HEK293T (cell line): ENCODE data around the gene TM7SF2.

ENCODE experiments used
- CTCF ChIA-PET: fragments of 350-600 bp; formaldehyde crosslinking; extraction: SDS; loops from one replicate; lab custom pipeline; 2021; ENCODE audit warnings: antibody characterized with exemption, inconsistent platforms; lab: Yijun Ruan, JAX
- POLR2A ChIA-PET: fragments of 350-600 bp; formaldehyde crosslinking; extraction: SDS; loops from one replicate; lab custom pipeline; 2020; ENCODE audit warnings: antibody characterized with exemption, inconsistent platforms; lab: Yijun Ruan, JAX
- DNase-seq: peaks from one replicate; pipeline ENCODE4 v3.0.0; 2012; ENCODE audit warnings: mixed read lengths; ENCODE audit errors: extremely low spot score
- ARNT ChIP-seq: fragments of 450-650 bp; IDR thresholded peaks from 2 replicates; pipeline ENCODE4 v1.6.1; 2017; ENCODE audit warnings: mild to moderate bottlenecking
- CTBP1 ChIP-seq: fragments of 450-650 bp; IDR thresholded peaks from 2 replicates; pipeline ENCODE4 v1.6.1; 2016; ENCODE audit warnings: borderline replicate concordance
- ELF4 ChIP-seq: fragments of 450-650 bp; IDR thresholded peaks from 2 replicates; pipeline ENCODE4 v1.6.1; 2017; ENCODE audit warnings: antibody characterized with exemption
- FOXA1 ChIP-seq: fragments of 450-650 bp; IDR thresholded peaks from 2 replicates; pipeline ENCODE4 v1.6.1; 2016; ENCODE audit warnings: mild to moderate bottlenecking
- FOXK2 ChIP-seq: fragments of 450-650 bp; IDR thresholded peaks from 2 replicates; pipeline ENCODE4 v1.6.1; 2016; ENCODE audit warnings: mild to moderate bottlenecking
- FOXM1 ChIP-seq: fragments of 450-650 bp; IDR thresholded peaks from 2 replicates; pipeline ENCODE4 v1.6.1; 2017; ENCODE audit warnings: mild to moderate bottlenecking, borderline replicate concordance
- HDGF ChIP-seq: fragments of 450-650 bp; IDR thresholded peaks from 2 replicates; pipeline ENCODE4 v1.6.1; 2017; ENCODE audit warnings: antibody characterized with exemption, borderline replicate concordance
- L3MBTL2 ChIP-seq: fragments of 450-650 bp; conservative IDR thresholded peaks from 2 replicates; pipeline ENCODE4 v1.6.1; 2016; ENCODE audit warnings: mild to moderate bottlenecking
- LEF1 ChIP-seq: fragments of 450-650 bp; IDR thresholded peaks from 2 replicates; pipeline ENCODE4 v1.6.1; 2017; ENCODE audit warnings: mild to moderate bottlenecking, borderline replicate concordance
- PKNOX1 ChIP-seq: fragments of 450-650 bp; IDR thresholded peaks from 2 replicates; pipeline ENCODE4 v1.6.1; 2016
- SP1 ChIP-seq: fragments of 450-650 bp; IDR thresholded peaks from 2 replicates; pipeline ENCODE4 v1.6.1; 2017
- SUZ12 ChIP-seq: fragments of 450-650 bp; IDR thresholded peaks from 2 replicates; pipeline ENCODE4 v1.6.1; 2016; ENCODE audit warnings: mild to moderate bottlenecking
- TARDBP ChIP-seq: fragments of 450-650 bp; IDR thresholded peaks from 2 replicates; pipeline ENCODE4 v1.6.1; 2016
- ZNF384 ChIP-seq: fragments of 450-650 bp; IDR thresholded peaks from 2 replicates; pipeline ENCODE4 v1.6.1; 2016

Gene TM7SF2

GRCh38 chr11:65066805-65067291 is 44.8 kb upstream of the TM7SF2 start:
- POLR2A ChIA-PET, result interaction anchor here (1.3 kb wide), 1 partner anchor 16 kb away, joined by 3 read pairs; no protein-coding TSS in a partner anchor
- CTCF ChIA-PET, result no interaction called here
- no peak for DNase-seq
- no peak for TF ChIP-seq TARDBP
- TF ChIP-seq ZNF384, result no peak
- no peak for TF ChIP-seq ELF4
- TF ChIP-seq PKNOX1, result no peak
- TF ChIP-seq FOXA1, result no peak
- no peak for TF ChIP-seq L3MBTL2
- no peak for TF ChIP-seq SUZ12

DNA sequence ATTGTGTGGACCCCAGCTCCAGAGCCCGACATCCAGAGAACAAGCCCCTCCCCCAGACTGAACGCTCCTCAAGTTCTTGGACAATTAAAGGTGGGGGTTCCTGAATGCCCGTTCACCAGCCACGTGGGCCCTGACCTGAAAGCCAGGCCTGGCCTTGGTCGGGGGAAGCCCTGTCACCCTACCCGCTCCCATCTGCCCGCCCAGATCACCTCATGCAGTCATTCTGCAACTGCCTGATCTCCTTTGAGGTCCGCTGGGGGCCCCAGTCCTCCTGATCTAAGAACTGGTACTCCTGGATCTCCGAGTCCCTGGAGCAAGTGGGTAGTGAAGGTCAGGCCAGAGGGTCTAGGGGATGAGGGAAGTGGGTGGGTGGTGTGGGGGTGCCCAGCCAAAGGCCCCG is 44.2 kb upstream of the TM7SF2 start:
- ChIA-PET CTCF (no interaction called here), POLR2A (interaction anchor here (1.3 kb wide), 1 partner anchor 15 kb away, joined by 3 read pairs; no protein-coding TSS in a partner anchor)
- TF ChIP-seq ELF4 (no peak), FOXK2 (no peak), ZNF384 (no peak), FOXM1 (no peak), CTBP1 (no peak)
- no peak for DNase-seq

DNA sequence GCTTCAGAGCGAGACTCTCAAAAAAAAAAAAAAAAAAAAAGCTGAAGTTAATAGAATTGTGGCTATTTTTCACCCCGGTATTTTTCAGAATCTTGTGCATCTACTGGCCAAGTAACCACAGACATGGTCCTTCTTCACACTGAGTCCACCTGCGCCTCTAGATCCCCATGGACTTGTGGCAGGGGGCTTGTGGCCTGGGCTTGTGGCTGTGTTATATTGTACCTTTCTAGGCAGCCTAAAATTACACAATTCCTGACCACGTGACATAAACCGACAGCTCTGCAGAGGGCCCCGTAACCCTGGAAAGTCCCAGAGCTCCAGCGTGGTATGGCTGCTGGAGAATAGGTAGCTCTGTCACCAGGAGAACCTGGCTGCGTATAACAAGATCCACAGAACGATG is 42.5 kb upstream of the TM7SF2 start:
- DNase-seq, result no peak
- ChIA-PET POLR2A (interaction anchor here (1.4 kb wide), 2 partner anchors 13 to 28 kb away, joined by 3 to 7 read pairs; partner anchors contain the start of gene SAC3D1), CTCF (interaction anchor here (1.0 kb wide), 1 partner anchor 246 kb away, joined by 3 read pairs; no protein-coding TSS in a partner anchor)
- no peak for TF ChIP-seq TARDBP
- no peak for TF ChIP-seq PKNOX1
- no peak for TF ChIP-seq L3MBTL2
- TF ChIP-seq SUZ12, result no peak
- no peak for TF ChIP-seq CTBP1
- no peak for TF ChIP-seq SP1
- no peak for TF ChIP-seq HDGF
- no peak for TF ChIP-seq ZNF384
- no peak for TF ChIP-seq FOXM1
- no peak for TF ChIP-seq FOXA1
- no peak for TF ChIP-seq LEF1

DNA sequence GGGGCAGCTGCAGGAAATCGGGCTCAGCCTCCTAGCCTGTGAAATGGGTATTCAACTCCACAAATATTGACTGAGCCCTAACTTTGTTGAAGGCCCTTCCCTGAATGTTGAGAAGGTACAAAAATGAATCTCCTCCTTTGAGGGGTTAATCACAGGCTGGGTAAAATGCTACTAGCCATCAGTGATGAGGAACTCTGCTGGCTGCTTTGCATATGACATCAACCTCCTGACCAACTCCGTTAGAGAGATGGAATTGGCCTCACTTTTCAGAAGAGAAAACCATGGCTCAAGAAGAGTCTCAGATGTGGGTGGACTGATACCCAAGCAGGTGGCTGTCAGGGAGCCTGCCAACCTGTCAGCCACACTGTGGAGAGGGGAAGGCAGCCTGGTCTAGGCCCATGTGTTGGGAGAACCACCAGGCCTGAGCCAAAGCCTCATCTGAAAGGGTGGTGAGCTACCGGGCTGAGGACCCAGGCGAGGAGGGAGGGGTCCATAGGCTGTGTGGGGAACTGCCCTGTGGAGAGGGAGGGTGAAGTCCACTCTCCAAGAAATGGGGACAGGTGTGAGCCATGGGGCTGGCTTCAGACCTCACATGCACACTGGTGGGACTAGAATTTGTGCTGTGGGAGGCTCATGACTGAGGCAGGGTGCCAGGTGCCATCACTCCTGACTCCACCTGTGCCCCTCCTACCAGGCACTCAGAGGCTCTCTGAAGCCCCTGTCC is 39.6 kb upstream of the TM7SF2 start:
- no peak for DNase-seq
- CTCF ChIA-PET, result interaction anchor here (1.0 kb wide), 1 partner anchor 58 kb away, joined by 3 read pairs; no protein-coding TSS in a partner anchor
- POLR2A ChIA-PET, result interaction anchor here (1.5 kb wide), 1 partner anchor 31 kb away, joined by 4 read pairs; the partner anchor contains the start of gene SAC3D1
- TF ChIP-seq ARNT, result no peak
- no peak for TF ChIP-seq SUZ12
- TF ChIP-seq PKNOX1, result no peak
- TF ChIP-seq SP1, result no peak
- TF ChIP-seq FOXM1, result no peak

DNA sequence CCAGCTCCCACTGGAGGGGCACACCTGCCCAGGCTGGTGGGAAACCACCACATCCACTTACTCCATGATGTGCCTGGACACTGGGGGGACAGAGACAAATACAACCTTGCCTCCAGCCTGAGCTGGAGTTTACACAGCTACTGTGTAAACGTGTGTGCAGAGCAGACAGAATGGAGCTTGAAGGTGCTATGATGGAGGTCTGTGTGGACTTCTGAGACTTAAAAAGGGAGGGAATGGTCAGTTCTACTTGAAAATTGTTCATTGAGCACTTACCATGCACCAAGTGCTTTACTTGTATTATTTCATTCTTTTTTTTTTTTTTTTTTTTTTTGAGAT is 39.1 kb upstream of the TM7SF2 start:
- DNase-seq, result no peak
- CTCF ChIA-PET, result interaction anchor here (1.0 kb wide), 1 partner anchor 58 kb away, joined by 3 read pairs; no protein-coding TSS in a partner anchor
- POLR2A ChIA-PET, result interaction anchor here (1.1 to 1.5 kb wide), 2 partner anchors 11 to 32 kb away, joined by 4 to 5 read pairs; partner anchors contain the start of genes CDCA5, SAC3D1 and ZFPL1
- TF ChIP-seq HDGF (no peak), LEF1 (no peak), ZNF384 (no peak), CTBP1 (no peak), PKNOX1 (no peak), SUZ12 (no peak), TARDBP (no peak), ARNT (no peak), FOXM1 (no peak), FOXA1 (no peak)

DNA sequence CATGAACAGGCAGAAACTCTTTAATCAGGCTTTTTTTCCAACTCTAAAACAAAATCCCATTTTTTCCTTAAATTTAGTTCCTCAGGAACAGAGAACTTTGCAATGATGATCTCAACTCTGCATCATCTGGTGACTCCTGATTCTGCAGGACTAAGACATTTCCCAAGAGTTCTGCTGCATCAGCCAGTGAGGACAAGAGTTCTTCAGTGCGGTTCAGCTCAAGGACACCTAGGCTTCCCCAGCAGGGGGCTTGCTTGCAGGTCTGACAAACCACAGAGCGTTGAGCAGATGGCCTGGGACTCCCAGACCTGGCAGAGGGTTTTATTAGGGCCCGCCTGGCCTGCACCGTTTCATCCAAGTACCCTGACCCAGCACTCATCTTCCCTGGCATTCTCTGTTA is 34.2 kb upstream of the TM7SF2 start:
- ChIA-PET CTCF (interaction anchor here (1.1 kb wide), 1 partner anchor 33 kb away, joined by 3 read pairs; no protein-coding TSS in a partner anchor), POLR2A (interaction anchor here (1.3 kb wide), 1 partner anchor 40 kb away, joined by 4 read pairs; the partner anchor contains the start of gene ZNHIT2)
- TF ChIP-seq ZNF384 (no peak), PKNOX1 (no peak), ARNT (no peak), FOXK2 (no peak), HDGF (no peak)
- DNase-seq, result no peak
